ENCODE results near the gene RARB.

RARB gene

DNA sequence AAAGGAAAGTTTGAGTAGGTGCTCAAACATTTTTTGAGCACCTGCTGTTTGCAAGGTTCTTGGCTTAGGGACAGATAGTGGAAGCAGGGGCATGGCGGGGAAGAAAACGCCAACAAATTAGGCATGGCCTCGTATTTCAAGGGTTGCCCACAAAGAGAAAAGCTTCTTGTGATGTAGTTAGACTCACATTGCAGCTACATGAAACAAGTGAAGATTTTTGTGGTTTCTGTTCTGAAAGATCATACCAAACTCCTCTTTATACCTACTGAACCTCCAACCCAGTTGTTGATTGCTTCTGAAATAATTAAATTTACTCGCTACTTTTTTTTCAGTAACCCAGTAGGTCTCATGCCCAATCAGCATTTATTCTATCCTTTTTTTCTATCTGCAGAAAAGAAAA lies 23.5 kb upstream of the RARB start:
- TF ChIP-seq CTCF (IDR thresholded peaks at IDR 0.05; ENCODE audit: borderline replicate concordance, insufficient read depth, low read depth, low read length) = no peak
- H3K4me3 ChIP-seq (ENCODE audit: low read depth, low read length) = no peak overlapping the region

GRCh38 chr3:25405335-25405734 lies 22.7 kb upstream of the RARB start:
- H3K4me3 ChIP-seq (ENCODE audit: low read depth, low read length) = no peak overlapping the region
- TF ChIP-seq CTCF (IDR thresholded peaks at IDR 0.05; ENCODE audit: borderline replicate concordance, insufficient read depth, low read depth, low read length) = no peak

DNA sequence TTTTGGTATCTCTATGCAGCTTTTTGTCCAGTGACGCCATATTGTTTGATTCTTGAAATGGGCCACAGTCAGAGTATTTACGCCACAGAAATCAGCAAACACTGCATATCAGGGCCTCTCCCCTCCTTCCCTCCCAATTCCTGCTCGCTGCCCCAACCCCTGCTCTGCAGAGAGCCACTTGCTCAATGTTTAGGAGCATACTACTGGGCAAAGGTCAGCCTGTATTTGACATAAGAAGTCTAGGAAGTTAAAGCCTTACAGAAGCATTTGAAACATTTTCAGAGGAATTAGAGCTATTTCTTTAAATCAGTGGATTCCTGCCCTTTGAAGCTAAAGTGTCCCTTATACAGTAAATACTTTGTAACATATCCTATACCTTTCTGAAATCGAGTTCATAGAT lies 17.4 kb upstream of the RARB start:
- no peak overlapping the region for H3K4me3 ChIP-seq (ENCODE audit: low read depth, low read length)
- TF ChIP-seq CTCF (IDR thresholded peaks at IDR 0.05; ENCODE audit: borderline replicate concordance, insufficient read depth, low read depth, low read length) = no peak

DNA sequence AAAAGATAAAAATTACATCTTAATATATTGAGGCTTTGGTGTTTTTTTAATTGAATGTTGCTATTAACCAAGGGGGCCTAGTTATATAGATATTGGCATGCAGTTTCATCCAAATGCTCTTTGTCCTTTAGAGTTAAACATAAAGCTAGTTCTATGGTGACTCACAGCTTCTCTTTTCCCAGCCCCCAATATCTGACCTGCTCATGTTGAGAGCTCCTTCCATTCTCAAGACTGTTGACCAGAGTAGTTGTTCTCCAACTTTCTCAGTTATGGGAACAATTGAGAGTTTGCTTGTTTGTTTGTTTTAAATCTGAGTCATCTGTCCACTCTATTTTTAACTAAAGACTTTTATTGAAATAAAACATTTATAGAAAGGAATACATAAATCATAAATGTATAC lies 15.8 kb upstream of the RARB start:
- H3K4me3 ChIP-seq (ENCODE audit: low read depth, low read length) = no peak overlapping the region
- no peak for TF ChIP-seq CTCF (IDR thresholded peaks at IDR 0.05; ENCODE audit: borderline replicate concordance, insufficient read depth, low read depth, low read length)

- TF ChIP-seq CTCF (IDR thresholded peaks at IDR 0.05; ENCODE audit: borderline replicate concordance, insufficient read depth, low read depth, low read length) = no peak
- H3K4me3 ChIP-seq (ENCODE audit: low read depth, low read length) = no peak overlapping the region
Observed at GRCh38 chr3:25416176-25416575, 11.9 kb upstream of the RARB start.

DNA sequence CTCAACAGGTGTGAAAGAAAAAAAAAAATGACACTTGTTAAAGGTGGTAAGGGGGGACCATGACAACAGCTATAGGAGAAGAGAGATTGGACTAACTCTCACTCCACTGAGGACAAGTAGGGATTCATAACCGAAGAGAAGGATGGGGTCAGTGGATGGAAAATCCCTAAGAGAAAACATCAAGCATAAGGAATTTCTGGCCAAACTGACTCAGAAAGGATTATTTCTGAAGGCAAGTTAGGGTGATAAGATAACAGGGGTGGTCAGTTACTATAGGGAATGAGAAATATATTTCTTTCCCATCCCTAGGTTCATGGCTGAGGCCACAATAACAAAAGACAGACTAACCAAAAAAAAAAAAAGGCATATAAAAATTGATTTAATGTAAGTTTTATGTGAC lies 9.5 kb upstream of the RARB start:
- no peak for TF ChIP-seq CTCF (IDR thresholded peaks at IDR 0.05; ENCODE audit: borderline replicate concordance, insufficient read depth, low read depth, low read length)
- no peak overlapping the region for H3K4me3 ChIP-seq (ENCODE audit: low read depth, low read length)

GRCh38 chr3:25419251-25419650 lies 8.8 kb upstream of the RARB start:
- no peak overlapping the region for H3K4me3 ChIP-seq (ENCODE audit: low read depth, low read length)
- no peak for TF ChIP-seq CTCF (IDR thresholded peaks at IDR 0.05; ENCODE audit: borderline replicate concordance, insufficient read depth, low read depth, low read length)

Measured in GM12875 (cell line).